ENCODE data around the gene DHX58.

DNA sequence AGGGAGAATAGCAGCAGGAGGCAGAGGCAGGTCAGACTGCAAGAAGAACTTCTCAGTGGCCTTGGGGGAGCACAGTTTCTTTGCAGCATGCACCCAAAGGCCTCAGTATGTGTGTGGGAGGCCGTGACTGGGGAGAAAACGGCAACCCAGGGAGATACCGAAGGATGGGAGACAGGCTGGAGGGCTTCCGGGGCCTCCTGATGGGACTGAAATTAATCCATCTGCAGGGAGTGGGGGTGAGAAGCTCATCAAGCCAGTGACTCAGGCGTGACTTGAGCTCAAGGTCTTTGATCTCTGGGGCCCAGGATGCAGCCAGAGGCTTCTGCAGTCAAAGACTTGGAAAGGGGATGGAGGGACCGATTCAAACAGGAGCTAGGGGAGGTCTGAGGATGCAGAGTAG is 57.0 kb downstream of the DHX58 start:
- no peak for TF ChIP-seq EZH2phosphoT487 (IDR thresholded peaks at IDR 0.05; ENCODE audit: low read length)
- TF ChIP-seq CTCF (IDR thresholded peaks at IDR 0.05; ENCODE audit: low read length), result no peak
